Measurements from ENCODE around the gene TUBA1B.
"Not testable (repeated sequence)": the region's sequence is repeated elsewhere in the genome, so short reads cannot be mapped to it uniquely, and the experiment has no call there.

Gene TUBA1B

DNA sequence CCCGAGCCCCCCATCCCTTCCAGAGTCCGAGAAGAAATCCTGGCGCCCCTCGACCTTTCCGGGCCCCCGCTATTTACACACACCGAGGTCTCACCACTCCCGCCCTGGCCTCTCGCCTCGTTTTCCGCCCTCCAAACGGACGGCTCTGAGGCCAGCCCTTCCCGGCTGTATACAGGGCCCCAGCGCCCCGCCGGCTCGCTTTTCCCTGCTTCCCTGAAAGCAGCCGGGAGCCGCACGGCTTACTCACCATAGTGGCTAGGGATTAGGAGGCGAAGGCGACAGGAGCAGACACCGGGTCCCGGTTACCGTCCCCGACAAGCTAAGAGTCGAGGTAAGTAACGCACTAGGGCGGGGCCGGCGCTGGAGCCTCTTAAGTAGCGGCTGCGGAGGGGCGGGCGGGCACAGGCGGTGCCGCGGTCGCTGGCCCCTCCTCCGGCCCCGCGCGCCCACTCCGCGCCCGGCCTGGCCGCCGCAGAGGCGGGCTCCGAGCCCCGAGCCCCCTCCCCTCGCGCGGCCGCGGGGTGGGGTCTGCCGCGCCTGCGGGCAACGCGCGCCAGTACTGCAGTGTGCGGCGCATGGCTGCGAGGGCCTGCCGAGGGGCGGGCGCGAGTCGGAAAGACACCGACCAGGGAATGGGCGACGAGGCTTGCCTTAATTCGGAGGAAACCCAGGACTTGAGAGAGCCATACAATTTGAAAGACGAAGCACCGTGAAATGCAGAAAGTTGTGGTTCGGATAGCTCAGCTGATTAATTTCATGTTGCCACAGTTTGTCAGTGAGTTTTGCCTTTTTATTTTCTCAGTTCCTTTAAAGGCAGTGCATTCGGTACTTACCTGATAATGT is at the start of gene TUBA1B:
Gene TUBA1B (minus strand): TSS at position 345 of the 843 bp plus-strand sequence. CDS start 95 bp downstream, at position 250.
- DNase-seq, result peak; percentile 77

DNA sequence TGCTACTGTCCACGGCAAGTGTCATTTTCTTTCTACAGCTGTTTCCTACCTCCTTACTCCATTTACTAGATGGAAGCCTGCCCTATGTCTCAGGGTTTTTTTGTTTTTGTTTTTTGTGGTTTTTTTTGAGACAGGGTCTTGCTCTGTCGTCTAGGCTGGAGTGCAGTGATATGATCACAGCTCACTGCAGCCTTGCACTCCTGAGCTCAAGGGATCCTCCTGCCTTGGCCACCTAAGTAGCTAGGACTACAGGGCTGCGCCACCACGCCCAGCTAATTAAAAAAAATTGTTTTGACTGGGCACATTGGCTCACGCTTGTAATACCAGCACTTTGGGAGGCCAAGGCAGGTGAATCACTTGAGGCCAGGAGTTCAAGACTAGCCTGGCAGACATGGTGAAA is 43.0 kb upstream of the TUBA1B start:
- DNase-seq, result no peak

DNA sequence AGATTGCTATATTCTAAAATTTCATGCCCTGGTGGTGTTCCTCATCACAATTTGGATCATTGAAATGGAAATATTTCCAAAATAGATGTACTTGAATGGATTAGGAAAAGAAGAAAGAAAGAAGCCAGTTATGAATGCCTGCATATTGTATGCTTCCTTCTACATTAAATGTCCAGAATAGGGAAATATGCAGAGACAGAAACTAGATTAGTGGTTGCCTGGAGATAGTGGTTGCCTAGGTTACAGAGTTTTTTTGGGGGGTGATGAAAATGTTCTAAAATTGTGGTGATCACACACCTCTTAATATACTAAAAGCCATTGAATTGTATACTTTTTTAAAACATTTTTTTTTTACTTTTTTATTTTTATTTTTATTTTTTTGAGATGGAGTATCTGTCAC is 39.7 kb upstream of the TUBA1B start:
- DNase-seq, result no peak

DNA sequence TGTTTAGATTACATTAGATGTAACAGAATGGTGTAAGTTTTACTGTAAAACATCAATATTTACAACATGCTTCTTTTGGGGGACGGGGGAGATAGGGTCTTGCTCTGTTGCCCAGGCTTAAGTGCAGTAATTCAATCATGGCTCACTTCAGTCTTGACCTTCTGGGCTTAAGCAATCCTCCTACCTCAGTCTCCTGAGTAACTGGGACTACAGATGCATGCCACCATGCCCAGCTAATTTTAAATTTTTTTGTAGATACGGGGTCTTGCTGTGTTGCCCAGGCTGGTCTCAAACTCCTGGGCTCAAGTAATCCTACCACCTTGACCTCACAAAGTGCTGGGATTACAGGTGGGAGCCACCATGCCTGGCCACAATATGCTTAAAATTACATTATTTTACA is 33.9 kb upstream of the TUBA1B start:
- DNase-seq, result no peak

DNA sequence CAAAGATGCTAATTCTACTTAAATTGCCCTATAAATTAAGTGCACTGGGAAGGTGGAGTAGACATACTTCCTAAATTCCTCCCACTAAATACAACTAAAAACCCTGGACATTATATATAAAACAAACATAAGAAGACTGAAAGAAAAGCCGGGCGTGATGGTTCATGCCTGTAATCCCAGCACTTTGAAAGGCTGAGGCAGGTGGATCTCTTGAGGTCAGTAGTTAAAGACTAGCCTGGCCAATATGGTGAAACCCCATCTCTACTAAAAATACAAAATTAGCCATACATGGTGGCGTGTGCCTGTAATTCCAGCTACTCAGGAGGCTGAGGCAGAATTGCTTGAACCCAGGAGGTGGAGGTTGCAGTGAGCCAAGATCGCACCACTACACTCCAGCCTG is 30.7 kb upstream of the TUBA1B start:
- DNase-seq, result not testable (repeated sequence)

DNA sequence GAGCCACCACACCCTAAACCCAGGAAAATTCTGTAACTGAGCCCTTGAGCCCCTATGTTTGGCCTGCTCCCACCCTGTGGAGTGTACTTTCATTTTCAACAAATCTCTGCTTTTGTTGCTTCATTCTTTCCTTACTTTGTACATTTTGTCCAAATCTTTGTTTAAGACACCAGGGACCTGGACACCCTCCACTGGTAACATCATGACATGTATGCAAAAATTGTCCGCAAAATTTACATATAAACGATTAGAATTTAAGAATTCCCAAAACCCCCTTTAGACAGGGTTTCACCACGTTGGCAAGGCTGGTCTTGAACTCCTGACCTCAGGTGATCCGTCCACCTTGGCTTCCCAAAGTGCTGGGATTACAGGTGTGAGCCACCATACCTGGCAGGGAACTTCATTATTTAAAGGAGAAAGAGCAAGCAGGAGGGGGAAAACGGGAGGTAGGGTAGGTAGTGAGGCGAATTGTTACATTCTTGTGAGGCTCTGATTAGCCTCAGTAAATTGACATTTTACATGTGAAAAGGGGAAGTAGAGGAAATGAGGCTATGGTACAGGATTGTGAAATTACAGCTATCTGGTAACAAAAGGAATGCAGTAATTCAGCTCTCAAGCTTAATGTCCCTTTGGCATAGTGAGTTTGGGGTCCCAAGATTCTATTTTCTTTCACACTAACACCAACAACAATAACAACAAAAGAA is 30.0 kb upstream of the TUBA1B start:
- no peak for DNase-seq

DNA sequence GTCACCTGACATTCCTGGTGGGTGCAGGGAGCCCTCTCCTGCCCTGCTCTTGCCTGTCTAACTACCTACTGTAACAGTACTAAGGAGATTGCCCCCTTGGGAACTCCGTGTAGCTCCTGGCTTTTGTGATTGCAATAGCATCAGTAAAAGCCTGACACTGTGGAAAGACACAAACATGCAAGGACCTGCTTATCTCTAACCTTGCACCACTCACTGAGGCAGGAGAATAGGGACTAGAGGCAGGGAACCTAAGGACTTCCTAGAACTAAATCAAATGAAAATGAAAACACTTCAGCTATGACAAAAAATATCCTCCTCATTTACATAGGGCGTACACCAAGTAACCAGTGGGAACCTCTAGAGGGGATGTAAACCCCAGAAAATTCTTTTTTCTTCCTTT is 29.2 kb upstream of the TUBA1B start:
- DNase-seq, result no peak

DNA sequence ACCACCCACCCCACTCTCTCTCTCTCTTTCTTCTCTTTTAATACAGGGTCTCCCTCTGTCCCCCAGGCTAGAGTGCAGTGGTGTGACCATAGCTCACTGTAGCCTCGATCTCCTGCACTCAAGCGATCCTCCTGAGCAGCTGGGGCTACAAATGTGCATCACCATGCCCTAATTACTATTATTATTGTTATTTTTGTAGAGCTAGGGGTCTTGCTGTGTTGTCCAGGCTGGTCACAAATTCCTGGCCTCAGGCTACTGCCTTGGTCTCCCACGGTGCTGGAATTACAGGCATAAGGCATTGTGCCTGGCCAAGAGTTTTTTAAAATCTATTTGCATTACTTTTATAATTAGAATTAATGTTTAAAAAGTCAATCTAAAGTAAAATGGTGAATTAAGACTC is 23.0 kb upstream of the TUBA1B start:
- no peak for DNase-seq

DNA sequence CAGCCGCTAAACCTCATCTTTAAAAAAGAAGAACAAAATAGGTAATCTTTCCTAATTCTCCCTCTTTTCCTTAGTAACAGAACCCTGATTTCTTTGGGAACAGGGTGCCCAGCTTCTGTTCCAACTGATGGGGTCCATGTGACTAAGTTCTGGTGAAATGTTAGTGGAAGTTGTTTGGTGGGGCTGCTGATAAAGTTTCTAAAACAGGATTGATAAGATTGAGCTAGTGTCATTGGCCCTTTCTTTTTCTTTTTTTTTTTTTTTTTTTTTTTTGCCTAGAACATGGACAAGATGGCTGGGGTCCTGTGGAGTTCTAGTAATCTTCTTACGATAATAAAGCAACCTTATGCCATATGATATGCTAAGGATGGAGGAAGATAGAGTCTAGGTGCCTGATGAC is 16.2 kb upstream of the TUBA1B start:
- DNase-seq, result no peak

DNA sequence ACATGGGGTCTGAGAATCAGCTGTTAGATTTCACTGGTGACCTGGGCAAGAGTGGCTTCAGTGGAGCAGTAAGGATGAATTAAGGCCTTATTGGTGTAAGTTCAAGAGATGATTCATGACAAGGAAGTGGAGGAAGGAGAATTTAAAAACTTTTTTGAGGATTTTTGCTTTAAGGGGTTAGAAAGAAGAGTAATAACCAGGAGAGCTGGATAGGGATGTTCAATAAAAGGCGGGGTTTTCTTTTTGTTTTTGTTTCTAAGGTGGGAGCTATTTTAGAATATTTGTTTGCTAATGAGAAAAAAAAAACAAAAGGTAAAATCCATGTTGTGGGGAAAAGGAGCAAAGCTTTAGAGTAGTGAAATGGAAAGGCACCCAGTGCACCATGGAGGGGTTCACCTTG is 15.2 kb upstream of the TUBA1B start:
- no peak for DNase-seq

DNA sequence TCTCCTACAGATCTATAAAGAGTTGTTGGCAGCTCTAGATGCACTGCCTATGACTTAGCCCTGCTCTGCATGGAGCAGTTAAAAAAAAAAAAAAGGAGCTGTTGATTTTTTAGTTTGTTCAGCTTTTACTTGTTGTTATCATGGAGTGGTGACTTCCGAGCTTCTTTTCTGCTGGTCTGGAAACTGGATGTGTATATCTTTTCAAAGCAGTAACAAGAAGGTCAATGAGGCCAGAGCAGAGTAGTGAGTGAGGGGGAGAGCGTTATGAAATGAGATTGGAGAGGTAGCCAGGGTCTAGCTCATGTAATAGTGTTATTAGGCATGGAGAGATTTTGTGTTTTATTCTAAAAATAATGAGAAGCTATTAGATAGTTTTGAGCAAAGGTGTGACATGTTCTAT is 13.2 kb upstream of the TUBA1B start:
- DNase-seq, result no peak

DNA sequence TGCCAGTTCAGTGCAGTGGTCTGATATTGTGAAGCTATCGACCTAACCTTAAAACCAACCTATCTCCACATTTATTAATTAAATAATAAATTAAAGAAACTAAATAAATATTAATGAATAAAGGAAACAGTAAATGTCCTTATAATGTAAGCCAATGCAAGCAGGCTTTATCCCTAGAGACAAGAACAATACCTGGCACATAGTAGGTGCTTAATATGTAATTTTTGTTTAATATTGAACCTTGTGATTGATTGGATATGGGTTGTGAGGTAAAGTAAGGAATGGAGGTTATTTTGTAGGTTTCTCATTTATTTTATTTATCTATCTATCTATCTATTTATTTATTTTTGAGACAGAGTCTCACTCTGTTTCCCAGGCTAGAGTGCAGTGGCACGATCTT is 7.8 kb upstream of the TUBA1B start:
- no peak for DNase-seq

DNA sequence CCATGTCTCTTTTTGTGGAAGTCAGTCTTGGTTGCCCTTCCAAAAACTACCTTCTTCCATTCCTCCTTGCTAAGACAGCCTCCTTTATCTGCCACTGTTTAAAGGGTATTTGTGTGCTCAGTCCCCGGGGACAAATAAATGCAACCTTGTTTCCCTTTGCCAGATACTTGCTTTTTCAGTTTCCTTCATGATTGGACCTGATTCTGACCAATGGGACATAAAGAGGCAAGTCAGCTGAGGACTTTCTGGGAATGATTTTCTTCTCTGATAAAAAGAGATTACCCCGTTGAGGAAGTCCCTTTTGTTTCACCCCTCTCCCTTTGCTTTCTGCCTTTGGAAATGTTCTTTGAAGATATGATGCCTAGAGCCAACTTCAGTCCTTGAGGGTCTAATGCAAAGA is 7.4 kb upstream of the TUBA1B start:
- no peak for DNase-seq

DNA sequence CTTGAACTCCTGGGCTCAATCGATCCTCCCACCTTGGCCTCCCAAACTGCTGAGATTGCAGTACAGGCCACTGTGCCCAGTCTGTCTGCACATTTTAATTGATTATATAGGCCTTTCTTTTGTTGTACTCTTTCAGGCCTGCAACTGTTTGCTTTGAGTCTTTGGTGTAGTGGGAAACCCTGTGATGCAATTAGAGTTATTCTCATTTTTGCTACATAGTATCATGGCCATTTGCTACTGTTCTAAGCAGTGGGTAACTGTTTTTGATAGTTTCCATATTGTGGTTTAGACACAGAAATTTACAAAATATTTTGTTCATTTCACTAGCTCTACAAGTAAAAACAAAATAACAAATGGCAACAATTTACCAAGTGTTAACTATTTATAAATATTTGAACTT is 6.3 kb upstream of the TUBA1B start:
- DNase-seq, result no peak

DNA sequence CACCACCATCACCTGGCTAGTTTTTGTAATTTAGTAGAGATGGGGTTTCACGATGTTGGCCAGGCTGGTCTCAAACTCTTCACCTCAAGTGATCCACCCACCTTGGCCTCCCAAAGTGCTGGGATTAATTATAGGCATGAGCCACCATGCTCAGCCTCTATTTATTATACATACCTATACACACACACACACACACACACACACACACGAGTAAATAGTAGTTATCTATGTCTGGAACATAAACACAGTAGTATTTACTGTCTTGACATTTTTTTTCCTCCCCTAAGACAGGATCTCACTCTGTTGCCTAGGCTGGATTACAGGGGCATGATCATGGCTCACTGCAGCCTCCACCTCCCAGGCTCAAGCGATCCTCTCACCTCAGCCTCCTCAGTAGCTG is 5.8 kb upstream of the TUBA1B start:
- DNase-seq, result not testable (repeated sequence)

DNA sequence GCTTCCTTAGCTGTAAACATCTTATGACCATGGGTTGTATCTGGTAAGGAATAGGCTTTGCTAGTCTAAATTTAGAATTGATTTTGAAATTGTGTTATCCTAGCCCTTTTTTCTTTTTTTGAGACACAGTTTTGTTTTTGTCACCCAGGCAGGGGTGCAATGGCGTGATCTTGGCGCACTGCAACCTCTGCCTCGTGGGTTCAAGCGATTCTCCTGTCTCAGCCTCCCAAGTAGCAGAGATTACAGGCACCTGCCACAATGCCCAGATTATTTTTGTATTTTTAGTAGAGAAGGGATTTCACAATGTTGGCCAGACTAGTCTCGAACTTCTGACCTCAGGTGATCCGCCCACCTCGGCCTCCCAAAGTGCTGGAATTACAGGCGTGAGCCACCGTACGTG is 2.4 kb upstream of the TUBA1B start:
- no peak for DNase-seq

DNA sequence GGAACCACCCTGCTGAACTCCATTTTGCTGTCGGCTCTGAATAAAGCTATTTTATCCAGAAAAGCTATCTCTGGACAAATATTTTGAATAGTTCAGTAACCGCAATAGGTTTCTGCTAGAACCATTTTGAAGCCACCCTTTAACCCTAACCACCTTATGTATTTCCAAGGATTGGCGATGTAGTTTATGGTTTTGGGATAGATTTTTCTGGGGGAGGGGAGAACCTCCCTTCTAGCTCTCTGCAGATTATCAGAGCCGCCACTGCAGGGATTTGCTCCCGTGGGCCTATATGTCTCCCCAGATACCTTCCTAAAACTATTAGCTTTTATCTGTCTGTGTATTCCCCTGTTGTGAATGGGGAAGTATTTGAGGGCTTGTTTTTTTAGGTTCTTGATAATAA is 1.8 kb upstream of the TUBA1B start:
- DNase-seq, result no peak

DNA sequence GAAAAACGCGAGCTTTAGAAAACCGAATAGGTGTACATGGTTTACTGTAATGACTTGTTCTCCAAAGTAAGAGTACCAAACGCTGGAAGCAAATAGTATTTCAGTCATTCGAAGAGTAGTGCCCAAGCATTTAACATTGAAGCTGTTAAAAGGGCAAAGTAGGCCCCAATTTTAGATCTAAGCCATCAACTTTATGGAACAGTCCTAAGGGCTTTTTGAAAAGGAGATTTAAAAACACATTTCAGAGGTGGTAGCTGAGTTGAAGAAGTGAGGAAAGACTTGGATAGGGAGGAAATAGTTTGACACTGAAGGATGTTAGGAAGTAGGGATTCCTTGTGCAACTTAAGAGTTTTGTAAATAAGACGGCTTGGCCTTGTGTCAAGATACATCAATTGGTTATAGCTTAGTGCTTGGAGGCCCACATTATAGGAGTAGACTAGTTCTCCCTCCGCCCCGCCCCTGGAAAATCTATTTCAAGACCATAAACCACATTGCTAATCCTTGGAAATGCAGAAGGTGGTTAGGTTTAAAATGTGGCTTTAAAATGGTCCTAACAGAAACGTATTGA is 783 bp upstream of the TUBA1B start:
- DNase-seq, result no peak

DNA sequence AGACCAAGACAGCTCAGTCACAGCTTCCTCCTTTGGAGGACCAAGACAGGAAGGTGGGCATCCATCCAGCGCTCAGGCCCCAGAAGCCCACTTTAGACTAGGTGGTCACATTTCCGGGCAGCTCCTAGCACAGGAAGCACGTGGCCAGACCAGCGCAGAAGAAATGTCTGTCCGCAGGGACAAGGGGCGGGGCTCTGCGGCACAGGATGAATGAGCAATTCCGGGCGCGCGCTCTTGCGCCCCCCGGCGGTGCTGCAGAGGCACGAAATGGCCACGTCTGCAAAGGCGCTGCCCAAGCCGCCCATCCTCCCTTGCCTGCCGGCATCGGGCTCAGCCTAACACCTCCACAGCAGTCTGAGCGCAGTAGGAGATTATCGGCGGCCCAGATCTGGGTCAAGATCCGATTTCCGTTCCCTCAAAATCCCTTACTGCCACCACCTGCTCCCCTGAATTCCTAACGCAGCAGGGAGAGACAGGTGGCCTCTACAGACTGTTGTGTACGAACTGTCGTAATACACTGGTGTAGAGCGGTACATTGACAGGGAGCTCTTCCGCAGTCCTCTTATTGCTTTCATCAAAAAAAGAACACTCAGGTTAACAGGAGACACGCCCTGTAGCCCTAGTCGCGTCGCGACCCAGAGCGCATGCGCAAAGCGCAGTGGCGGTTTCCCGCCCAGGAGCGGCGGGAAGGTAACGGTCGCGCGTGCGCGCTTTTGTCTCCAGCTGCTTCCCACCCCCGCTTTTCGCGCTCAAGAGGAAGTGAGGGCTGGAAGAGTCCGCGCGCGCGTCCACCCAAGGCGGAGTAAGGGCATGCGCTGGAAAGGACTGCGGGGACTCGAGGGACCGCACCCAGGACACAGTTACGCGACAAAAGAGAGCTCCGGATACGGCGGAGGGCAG is 794 bp downstream of the TUBA1B start:
- peak; percentile 68 for DNase-seq

DNA sequence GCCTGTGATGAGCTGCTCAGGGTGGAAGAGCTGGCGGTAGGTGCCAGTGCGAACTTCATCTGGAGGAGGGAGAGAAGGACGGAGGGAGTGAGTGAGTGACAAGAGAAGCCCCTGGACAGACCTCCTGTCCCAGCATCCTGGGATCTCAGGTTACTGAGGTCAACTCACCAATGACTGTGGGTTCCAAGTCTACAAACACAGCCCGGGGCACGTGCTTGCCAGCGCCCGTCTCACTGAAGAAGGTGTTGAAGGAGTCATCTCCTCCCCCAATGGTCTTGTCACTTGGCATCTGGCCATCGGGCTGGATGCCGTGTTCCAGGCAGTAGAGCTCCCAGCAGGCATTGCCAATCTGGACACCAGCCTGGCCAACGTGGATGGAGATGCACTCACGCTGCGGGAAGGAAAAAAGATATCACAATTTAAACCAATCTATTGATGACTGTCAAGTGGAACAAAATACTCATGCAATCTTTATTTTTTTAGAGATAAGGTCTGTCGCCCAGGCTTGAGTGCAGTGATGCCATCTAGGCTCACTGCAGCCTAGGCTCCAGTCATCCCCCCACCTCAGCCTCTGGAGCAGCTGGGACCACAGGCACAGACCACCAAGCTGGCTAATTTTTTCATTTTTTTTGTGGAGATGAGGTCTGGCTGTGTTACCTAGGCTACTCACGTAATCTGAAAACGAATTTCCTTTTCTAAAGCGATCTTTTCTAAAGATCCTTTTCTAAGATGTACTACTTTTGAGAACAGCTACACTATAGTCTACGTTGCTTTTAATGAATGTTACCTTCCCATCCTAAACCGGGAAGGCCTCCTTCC is 1.7 kb downstream of the TUBA1B start:
- DNase-seq, result no peak

DNA sequence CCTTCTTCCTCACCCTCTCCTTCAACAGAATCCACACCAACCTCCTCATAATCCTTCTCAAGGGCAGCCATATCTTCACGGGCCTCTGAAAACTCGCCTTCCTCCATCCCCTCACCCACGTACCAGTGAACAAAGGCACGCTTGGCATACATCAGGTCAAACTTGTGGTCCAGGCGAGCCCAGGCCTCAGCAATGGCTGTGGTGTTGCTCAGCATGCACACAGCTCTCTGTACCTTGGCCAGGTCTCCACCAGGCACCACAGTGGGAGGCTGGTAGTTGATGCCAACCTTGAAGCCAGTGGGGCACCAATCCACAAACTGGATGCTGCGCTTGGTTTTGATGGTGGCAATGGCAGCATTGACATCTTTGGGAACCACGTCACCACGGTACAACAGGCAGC is 3.2 kb downstream of the TUBA1B start:
- DNase-seq, result not testable (repeated sequence)
